HG02938 (cell line): ENCODE measurements around the gene TJP1.
"Not testable (repeated sequence)": the region's sequence is repeated elsewhere in the genome, so short reads cannot be mapped to it uniquely, and the experiment has no call there.

Experiments used
- ATAC-seq: cut with Tn5 transposase; IDR thresholded peaks from one replicate; pipeline ENCODE4 v1.9.1; 2021; ENCODE audit warnings: mild to moderate bottlenecking, moderate library complexity; ENCODE audit not compliant: unreplicated experiment

Gene TJP1

DNA sequence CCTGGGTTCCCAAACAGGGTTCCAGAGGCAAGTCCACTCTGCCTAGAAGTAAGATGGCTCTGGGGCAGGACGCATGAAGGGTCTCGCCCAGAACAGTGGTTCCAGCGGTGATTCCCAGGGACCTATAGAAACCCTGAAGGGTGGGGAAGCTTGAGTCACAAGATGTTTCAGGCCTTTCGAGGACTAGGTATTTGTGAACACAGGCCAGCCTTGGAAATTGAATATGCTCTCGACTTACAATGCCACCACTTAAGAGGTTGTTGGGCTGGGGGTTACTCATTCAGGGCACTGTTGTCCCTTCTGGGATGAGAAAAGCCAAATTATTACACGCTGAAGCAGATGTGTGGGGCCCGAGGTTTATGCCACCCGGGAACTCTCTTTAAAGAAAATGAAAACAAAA, 152.0 kb downstream of the TJP1 start:
- ATAC-seq: no peak

DNA sequence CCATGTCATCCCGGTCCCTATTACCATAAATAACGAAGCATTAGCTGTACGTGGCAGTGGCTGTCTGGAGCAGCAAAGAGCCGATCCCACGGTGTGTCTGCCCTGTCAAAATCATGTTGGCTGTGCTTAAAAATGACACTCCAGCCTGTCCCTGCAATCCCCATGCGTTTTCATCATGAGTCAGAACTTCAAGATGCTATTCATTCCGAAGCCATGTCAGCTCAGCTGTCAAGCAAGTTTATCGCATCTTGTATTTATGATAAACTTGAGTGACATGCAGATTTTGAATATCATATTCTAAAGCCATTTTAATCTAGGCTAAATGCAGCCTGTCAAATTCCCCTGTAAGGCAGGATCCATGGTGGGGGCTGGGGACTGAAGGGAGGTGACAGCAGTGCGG, 152.4 kb downstream of the TJP1 start:
- ATAC-seq: no peak

DNA sequence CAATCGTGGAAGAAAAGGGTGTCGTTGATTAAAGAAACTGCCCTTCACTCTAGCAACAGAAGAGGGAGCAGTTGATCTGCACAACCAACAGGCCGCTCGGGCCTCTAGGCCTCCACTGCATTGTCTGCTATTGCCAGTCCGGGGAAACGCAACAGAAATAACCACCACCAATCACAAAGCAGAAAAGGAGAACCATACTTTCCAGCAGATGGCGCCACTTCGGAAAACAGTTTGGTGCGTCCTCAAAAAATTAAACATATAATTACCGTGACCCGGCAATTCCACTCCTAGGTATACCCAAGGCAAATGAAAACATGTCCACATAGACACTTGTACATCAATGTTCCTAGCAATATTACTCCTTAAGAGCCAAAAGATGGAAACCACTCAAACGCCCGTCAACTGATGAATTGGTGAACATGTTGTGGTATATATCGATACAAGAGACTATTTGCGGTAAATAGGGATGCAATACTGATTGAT, 154.1 kb downstream of the TJP1 start:
- peak; percentile 56 for ATAC-seq

DNA sequence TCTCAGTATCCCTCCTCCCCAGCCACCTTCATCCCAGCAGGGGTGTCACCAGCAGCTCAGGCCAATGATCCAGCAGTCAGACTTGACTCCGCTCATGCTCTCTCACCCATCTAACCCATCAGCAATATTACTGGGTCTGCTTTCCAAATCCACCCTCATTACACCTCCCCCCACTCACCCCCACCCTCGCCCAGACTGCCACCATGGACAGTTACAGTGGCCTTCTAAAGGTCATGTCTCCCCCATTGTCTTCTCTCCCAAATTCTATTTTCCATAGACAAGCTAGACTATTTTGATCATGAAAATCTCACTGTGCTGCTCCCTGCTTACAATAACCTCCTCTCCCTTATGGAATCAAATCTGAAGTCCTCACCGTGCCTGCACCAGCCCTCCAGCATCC, 156.0 kb downstream of the TJP1 start:
- no peak for ATAC-seq

DNA sequence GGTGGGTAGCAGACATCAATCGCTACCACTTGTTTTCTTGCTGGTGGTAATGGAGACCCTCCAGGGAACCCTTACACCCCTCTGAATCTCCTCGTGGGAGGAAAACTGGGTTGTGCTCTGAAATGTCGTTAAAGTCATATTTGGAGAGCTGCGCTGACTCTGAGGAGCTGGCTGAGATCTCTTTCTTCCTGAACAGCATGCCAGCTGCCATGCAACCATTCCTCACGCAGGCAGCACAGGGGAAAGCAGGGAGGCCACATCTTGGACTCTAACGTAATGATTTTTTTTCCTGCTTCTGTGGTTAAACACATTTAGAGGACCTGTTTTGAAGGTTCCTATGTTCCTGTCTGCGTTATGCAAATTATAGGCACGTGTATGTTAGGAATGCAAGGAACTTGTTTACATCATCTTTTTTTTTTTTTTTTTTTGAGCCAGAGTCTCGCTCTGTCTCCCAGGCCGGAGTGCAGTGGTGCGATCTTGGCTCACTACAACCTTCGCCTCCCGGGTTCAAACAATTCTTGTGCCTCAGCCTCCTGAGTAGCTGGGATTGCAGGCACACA, 156.7 kb downstream of the TJP1 start:
- ATAC-seq: no peak

DNA sequence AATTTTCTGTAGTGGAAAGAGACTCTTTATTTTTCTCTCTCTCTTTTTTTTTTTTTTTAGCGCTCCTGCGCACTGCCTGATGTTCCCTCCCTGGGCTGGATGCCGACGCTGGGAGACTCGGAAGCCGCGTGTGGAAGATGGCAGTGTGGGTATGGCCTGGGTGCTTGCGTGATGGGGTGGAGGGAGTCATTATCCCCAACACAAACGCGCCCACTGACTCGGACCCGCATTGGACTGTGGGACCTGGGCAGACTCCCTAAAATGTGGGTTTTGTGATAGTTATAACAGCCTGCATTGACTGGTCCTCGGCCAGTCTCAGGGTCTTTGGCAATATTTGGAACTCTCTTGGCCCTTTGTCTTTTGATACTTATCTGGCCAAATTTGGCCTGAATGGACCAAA, 157.9 kb downstream of the TJP1 start:
- no peak for ATAC-seq

DNA sequence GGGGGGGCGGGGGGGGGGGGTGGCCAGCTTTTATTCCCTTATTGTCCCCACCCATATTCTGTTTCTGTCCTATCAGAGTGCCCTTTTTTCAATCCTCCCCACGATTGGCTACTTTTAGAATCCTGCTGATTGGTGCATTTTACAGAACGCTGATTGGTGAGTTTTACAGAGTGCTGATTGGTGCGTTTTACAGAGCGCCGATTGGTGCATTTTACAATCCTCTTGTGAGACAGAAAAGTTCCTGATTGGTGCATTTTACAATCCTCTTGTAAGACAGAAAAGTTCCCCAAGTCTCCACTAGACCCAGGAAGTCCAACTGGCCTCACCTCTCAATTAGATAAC, 164.8 kb downstream of the TJP1 start:
- not testable (repeated sequence) for ATAC-seq

DNA sequence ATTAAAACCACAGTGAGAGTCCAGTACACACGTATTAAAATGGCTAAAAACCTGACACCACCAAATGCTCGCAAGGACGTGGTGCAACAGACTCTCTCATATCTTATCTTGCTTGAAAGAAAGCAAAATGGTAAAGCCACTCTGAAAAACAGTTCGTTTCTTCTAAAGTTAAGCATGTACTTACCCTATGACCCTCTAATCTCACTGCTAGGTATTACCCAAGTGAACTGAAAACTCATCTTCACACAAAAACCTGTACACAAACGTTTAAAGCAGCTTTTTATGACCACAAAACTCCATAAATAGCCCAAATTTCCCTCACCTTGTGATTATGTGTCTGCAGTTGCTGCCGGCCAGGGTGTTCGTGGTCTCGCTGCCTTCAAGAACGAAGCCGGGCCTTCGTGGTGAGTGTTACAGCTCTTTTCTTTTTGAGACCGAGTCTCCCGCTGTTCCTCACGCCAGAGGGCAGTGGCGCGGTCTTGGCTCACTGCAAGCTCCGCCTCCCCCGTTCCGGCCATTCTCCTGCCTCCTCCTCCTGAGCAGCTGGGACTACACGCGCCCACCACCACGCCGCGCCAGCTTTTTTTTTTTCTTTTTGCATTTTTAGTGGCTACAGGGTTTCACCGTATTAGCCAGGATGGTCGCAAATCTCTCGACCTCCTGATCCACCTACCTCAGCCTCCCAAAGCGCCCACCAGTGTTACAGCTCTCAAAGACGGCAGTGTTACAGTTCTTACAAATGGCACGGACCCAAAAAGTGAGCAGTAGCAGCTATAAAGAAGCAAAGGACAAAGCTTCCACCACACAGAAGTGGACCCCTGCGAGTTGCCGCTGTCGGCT, 165.4 kb downstream of the TJP1 start:
- ATAC-seq: no peak

DNA sequence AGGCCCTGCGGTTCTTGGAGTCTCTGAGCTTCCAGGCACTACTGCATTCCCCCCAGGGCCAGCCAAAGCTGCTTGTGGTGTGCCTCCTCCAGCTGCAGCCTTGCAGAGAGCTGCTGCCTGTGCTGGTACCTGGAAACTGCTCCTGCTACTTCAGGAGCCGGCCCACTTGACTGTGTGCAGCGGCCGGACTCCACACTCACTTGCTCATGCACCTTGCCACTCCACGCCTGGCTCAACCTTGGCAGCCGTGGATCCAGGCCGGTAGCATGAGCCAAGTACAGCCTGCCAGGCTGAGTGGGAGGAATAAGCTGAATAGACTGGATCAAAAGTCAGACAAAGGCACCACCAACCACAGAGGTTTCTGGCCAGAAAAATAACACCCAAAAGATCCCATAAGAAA, 169.7 kb downstream of the TJP1 start:
- ATAC-seq: no peak

DNA sequence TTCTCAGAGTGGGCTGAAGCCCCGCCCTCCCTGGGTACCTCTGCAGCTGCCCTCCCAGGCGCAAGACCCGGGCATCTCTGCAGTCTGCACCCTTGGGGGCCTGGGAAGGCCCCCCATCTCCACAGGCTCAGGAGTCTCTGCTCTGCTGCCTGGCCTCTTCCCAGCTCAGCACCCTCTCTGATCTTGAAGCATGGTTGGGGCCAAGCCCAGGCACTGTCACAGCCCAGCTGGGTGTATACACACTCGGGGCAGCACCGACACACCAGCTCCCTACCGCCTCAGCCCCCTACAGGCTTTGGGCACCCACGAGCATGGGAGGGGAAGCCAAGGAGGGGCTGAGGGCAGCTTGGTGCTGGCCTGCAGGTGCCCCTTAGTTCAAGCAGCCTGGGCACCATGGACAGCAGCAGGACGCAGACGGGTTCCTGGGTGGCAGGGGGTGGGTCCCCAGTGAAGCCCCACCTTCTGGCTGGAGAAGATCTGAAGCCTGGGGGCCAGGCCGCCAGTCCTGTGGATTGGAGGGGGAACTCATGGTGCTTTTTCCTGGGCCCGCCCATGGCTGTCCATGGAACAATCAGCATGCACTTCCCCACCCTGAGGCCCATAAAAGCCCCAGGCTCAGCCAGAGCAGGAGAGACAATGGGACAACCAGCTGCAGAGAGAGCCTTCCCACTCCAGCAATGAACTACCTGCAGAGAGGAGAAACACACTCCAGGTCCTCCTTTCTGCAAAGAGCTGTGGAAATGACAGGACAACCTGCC, 170.6 kb downstream of the TJP1 start:
- no peak for ATAC-seq
